ENCODE data around the gene SPINK2.

Gene SPINK2

GRCh38 chr4:56821381-56822243 lies at the start of gene SPINK2:
SPINK2 (minus strand) TSS chr4:56821701; CDS start chr4:56821662, 39 bp downstream.
- DNase-seq = peak; percentile 73

- no peak for DNase-seq
Observed at GRCh38 chr4:56870946-56871345, 49.4 kb upstream of the SPINK2 start.

- no peak for DNase-seq
Observed at GRCh38 chr4:56863441-56864139, 42.1 kb upstream of the SPINK2 start.

GRCh38 chr4:56861360-56861759 lies 39.9 kb upstream of the SPINK2 start:
- no peak for DNase-seq

GRCh38 chr4:56860781-56861180 lies 39.3 kb upstream of the SPINK2 start:
- no peak for DNase-seq

GRCh38 chr4:56859841-56860240 lies 38.3 kb upstream of the SPINK2 start:
- DNase-seq = no peak

GRCh38 chr4:56857601-56858309 lies 36.3 kb upstream of the SPINK2 start:
- DNase-seq = no peak

- no peak for DNase-seq
Observed at GRCh38 chr4:56856656-56857055, 35.2 kb upstream of the SPINK2 start.

- DNase-seq = no peak
Observed at GRCh38 chr4:56850910-56851309, 29.4 kb upstream of the SPINK2 start.

- DNase-seq = no peak
Observed at GRCh38 chr4:56844802-56845580, 23.5 kb upstream of the SPINK2 start.

GRCh38 chr4:56843421-56843899 lies 22.0 kb upstream of the SPINK2 start:
- no peak for DNase-seq

- DNase-seq = no peak
Observed at GRCh38 chr4:56840559-56840958, 19.1 kb upstream of the SPINK2 start.

- no peak for DNase-seq
Observed at GRCh38 chr4:56828784-56829535, 7.5 kb upstream of the SPINK2 start.

GRCh38 chr4:56823933-56824600 lies 2.6 kb upstream of the SPINK2 start:
- DNase-seq = no peak

GRCh38 chr4:56818797-56819196 lies 2.7 kb downstream of the SPINK2 start:
- no peak for DNase-seq

GRCh38 chr4:56817840-56818491 lies 3.5 kb downstream of the SPINK2 start:
- DNase-seq = peak; percentile 26

GRCh38 chr4:56806666-56807065 lies 14.8 kb downstream of the SPINK2 start:
- DNase-seq = no peak

GRCh38 chr4:56804551-56804950 lies 16.9 kb downstream of the SPINK2 start:
- no peak for DNase-seq

- DNase-seq = no peak
Observed at GRCh38 chr4:56803471-56803870, 18.0 kb downstream of the SPINK2 start.
